B cell (primary cell): ENCODE measurements around the gene RRP1. TPM values are rescaled to one million over a fixed set of nuclear protein-coding genes. Genes with fewer than 3 reads are reported as not detected.

Experiments used
- ATAC-seq: fragments of 200-7000 bp; cut with Tn5 transposase; one replicate; pipeline ENCODE4 v1.10.0; 2021; ENCODE audit warnings: low read depth, mild to moderate bottlenecking, moderate number of reproducible peaks, moderate library complexity
- CTCF ChIA-PET: fragments of 350-600 bp; sonication (Branson Sonifier 250); formaldehyde crosslinking; loops from one replicate; lab custom pipeline; 2021; ENCODE audit warnings: antibody characterized with exemption, inconsistent platforms; lab: Charles Lee
- POLR2A ChIA-PET: fragments of 350-600 bp; sonication (Branson Sonifier 250); formaldehyde crosslinking; loops from one replicate; lab custom pipeline; 2021; ENCODE audit warnings: antibody characterized with exemption; lab: Charles Lee
- DNase-seq: peaks from one replicate; pipeline ENCODE4 v3.0.0; 2013
- H2AFZ ChIP-seq: 2 replicates; pipeline ENCODE4 v1.6.1; 2012; ENCODE audit warnings: mild to moderate bottlenecking, low read depth, low read length; ENCODE audit not compliant: insufficient read depth, poor library complexity, severe bottlenecking
- H3K27ac ChIP-seq, 2 donors: 1 replicate in 1 of 2; 2 replicates in 1 of 2; pipeline ENCODE4 v1.5.1; 2012 to 2013; ENCODE audit warnings: low read length in 2 of 2, mild to moderate bottlenecking in 2 of 2, moderate library complexity in 1 of 2
- H3K27me3 ChIP-seq, 4 experiments: fragments of 200-600 bp in 1 of 4; sonication (generic) in 1 of 4; replicated peaks in 1 of 4; 1 replicate in 2 of 4; 2 replicates in 2 of 4; pipeline versions ENCODE4 v1.6.1 to v1.7.0; 2013 to 2016; ENCODE audit warnings: low read length in 3 of 4, mild to moderate bottlenecking in 2 of 4, mixed read lengths in 1 of 4, moderate library complexity in 1 of 4; ENCODE audit not compliant: insufficient read depth in 4 of 4, control insufficient read depth in 3 of 4; ENCODE audit errors: control extremely low read depth in 1 of 4
- H3K36me3 ChIP-seq, 2 experiments: replicated peaks in 1 of 2; 1 replicate in 1 of 2; 2 replicates in 1 of 2; pipeline versions ENCODE4 v1.6.1 to v1.7.1; 2013; ENCODE audit warnings: low read length in 1 of 2; ENCODE audit not compliant: insufficient read depth in 2 of 2, control insufficient read depth in 1 of 2; ENCODE audit errors: control extremely low read depth in 1 of 2, extremely low read depth in 1 of 2
- H3K4me1 ChIP-seq, 2 donors: fragments of 200-600 bp in 1 of 2; sonication (generic) in 1 of 2; 1 replicate in 1 of 2; 2 replicates in 1 of 2; pipeline versions ENCODE4 v1.5.1 to v1.6.1; 2013 to 2017; ENCODE audit warnings: low read length in 2 of 2; ENCODE audit not compliant: control insufficient read depth in 2 of 2, insufficient read depth in 2 of 2
- H3K4me2 ChIP-seq: replicated peaks from 2 replicates; pipeline ENCODE3; 2012; ENCODE audit warnings: mild to moderate bottlenecking, low read depth, low read length; ENCODE audit not compliant: poor library complexity, severe bottlenecking
- H3K4me3 ChIP-seq, 5 experiments: fragments of 200-600 bp in 1 of 5; sonication (generic) in 1 of 5; 1 replicate in 3 of 5; 2 replicates in 2 of 5; pipeline versions ENCODE4 v1.5.1 to v1.7.0; 2011 to 2016; ENCODE audit warnings: low read length in 4 of 5, mild to moderate bottlenecking in 4 of 5, low read depth in 2 of 5, control low read depth in 1 of 5, moderate library complexity in 1 of 5; ENCODE audit not compliant: insufficient read depth in 1 of 5; ENCODE audit errors: control extremely low read depth in 1 of 5, extremely low read depth in 1 of 5
- H3K79me2 ChIP-seq: fragments of 200-600 bp; sonication (generic); one replicate; pipeline ENCODE4 v1.6.0; 2016; ENCODE audit warnings: low read length; ENCODE audit not compliant: control insufficient read depth, insufficient read depth
- H3K9ac ChIP-seq: fragments of 200-600 bp; sonication (generic); 2 replicates; pipeline ENCODE4 v1.6.1; 2017; ENCODE audit warnings: mild to moderate bottlenecking, low read length, moderate library complexity
- H3K9me3 ChIP-seq, 3 donors: one replicate each; pipeline versions ENCODE4 v1.6.1 to v1.7.1; 2013; ENCODE audit warnings: low read length in 2 of 3; ENCODE audit not compliant: control insufficient read depth in 2 of 3, insufficient read depth in 1 of 3; ENCODE audit errors: control extremely low read depth in 1 of 3
- H4K20me1 ChIP-seq: 2 replicates; pipeline ENCODE4 v1.6.0; 2012; ENCODE audit warnings: mild to moderate bottlenecking, low read length; ENCODE audit not compliant: insufficient read depth, control insufficient read depth, poor library complexity, severe bottlenecking
- H3K27ac Mint-ChIP-seq: one replicate; pipeline ENCODE4 v1.8.0; 2021; ENCODE audit warnings: mixed read lengths
- H3K27me3 Mint-ChIP-seq: one replicate; pipeline ENCODE4 v1.8.0; 2021; ENCODE audit warnings: mixed read lengths
- H3K4me1 Mint-ChIP-seq: one replicate; pipeline ENCODE4 v1.8.0; 2021; ENCODE audit warnings: mixed read lengths
- H3K4me3 Mint-ChIP-seq: one replicate; pipeline ENCODE4 v1.8.0; 2021; ENCODE audit warnings: mixed read lengths
- H3K9me3 Mint-ChIP-seq: one replicate; pipeline ENCODE4 v1.8.0; 2022; ENCODE audit warnings: mixed read lengths; ENCODE audit not compliant: insufficient read depth
- CTCF ChIP-seq: fragments of 200-600 bp; IDR thresholded peaks from one replicate; pipeline ENCODE4 v1.8.0; 2022; ENCODE audit warnings: antibody characterized with exemption, mild to moderate bottlenecking
- EZH2 ChIP-seq: IDR thresholded peaks from 2 replicates; pipeline ENCODE4 v1.6.1; 2012; ENCODE audit warnings: borderline replicate concordance, low read depth, mild to moderate bottlenecking, moderate library complexity, low read length; ENCODE audit not compliant: insufficient read depth, poor library complexity, severe bottlenecking
- WGBS: methylation state at CpG from one replicate; pipeline ENCODE4 v1.1.5; 2013; ENCODE audit warnings: missing lambda C conversion rate; ENCODE audit not compliant: insufficient coverage; 5-methylcytosine and 5-hydroxymethylcytosine counted together
- intact Hi-C: fragments of 100-400 bp; cut with micrococcal nuclease; formaldehyde crosslinking; loops from one replicate; pipeline ENCODE4 v1.10.0; 2022
- polyA plus RNA-seq: library from polyadenylated mRNA; depleted of rRNA; stranded (reverse); fragments of >200 nt; gene quantifications from 2 replicates; pipeline ENCODE4 v1.2.3, GENCODE V29; 2012
- total RNA-seq, 2 donors: library from RNA; stranded (reverse); fragments of 120-200 nt in 1 of 2; gene quantifications; 1 replicate in 1 of 2; 2 replicates in 1 of 2; pipeline versions ENCODE4 v1.2.3 to v1.2.4, GENCODE V29; 2013 to 2022

Gene RRP1
- total and polyA plus RNA-seq, 2 donors (not counting 1 experiment from before 2014, with no cell fraction given), result 9.6 to 27.8 TPM

GRCh38 chr21:43767984-43768867 is 21.2 kb upstream of the RRP1 start:
- no peak overlapping the region for H3K27ac ChIP-seq
- H3K27me3 Mint-ChIP-seq, result peaks cover 7% of the 10 kb centered on the region
- no peaks in the 10 kb centered on the region for H3K27me3 ChIP-seq
- no peak overlapping the region for H3K4me3 ChIP-seq
- peaks cover 9% of the 10 kb centered on the region for H3K4me1 Mint-ChIP-seq
- no peaks in the 10 kb centered on the region for H3K9me3 Mint-ChIP-seq
- ChIA-PET POLR2A (no interaction called here), CTCF (no interaction called here)
- no peaks in the 10 kb centered on the region for H4K20me1 ChIP-seq
- H2AFZ ChIP-seq, result no peak overlapping the region
- H3K79me2 ChIP-seq, result no peaks in the 10 kb centered on the region
- no peak overlapping the region for H3K27ac Mint-ChIP-seq
- ATAC-seq, result no peak
- no peaks in the 10 kb centered on the region for H3K4me1 ChIP-seq
- intact Hi-C loops, result no loop called here
- H3K4me2 ChIP-seq, result no peak overlapping the region
- no peak overlapping the region for H3K9ac ChIP-seq
- TF ChIP-seq CTCF, result no peak
- no peak for TF ChIP-seq EZH2
- H3K36me3 ChIP-seq, result peaks cover 0 to 2% of the 10 kb centered on the region in 2 experiments
- DNase-seq, result no peak
- H3K9me3 ChIP-seq, result peaks cover 0 to 6% (median 0%) of the 10 kb centered on the region in 3 donors
- H3K4me3 Mint-ChIP-seq, result no peak overlapping the region
- WGBS, result 74% methylated on average over 33 of the region's 34 CpGs

- H3K36me3 ChIP-seq, result peaks cover 0 to 7% of the 10 kb centered on the region in 2 experiments
- H3K9me3 ChIP-seq, result peaks cover 0 to 6% (median 0%) of the 10 kb centered on the region in 3 donors
- no peak overlapping the region for H3K27ac Mint-ChIP-seq
- ChIA-PET POLR2A (no interaction called here), CTCF (no interaction called here)
- H3K4me3 Mint-ChIP-seq, result no peak overlapping the region
- intact Hi-C loops, result no loop called here
- no peak overlapping the region for H3K9ac ChIP-seq
- no peak for ATAC-seq
- peaks cover 7% of the 10 kb centered on the region for H3K27me3 Mint-ChIP-seq
- no peaks in the 10 kb centered on the region for H4K20me1 ChIP-seq
- DNase-seq, result no peak
- H3K4me1 ChIP-seq, result no peaks in the 10 kb centered on the region
- no peaks in the 10 kb centered on the region for H3K9me3 Mint-ChIP-seq
- no peak overlapping the region for H3K27ac ChIP-seq
- H3K79me2 ChIP-seq, result no peaks in the 10 kb centered on the region
- no peak overlapping the region for H3K4me3 ChIP-seq
- TF ChIP-seq CTCF (no peak), EZH2 (no peak)
- no peak overlapping the region for H2AFZ ChIP-seq
- no peak overlapping the region for H3K4me2 ChIP-seq
- WGBS, result 86% methylated on average over 5 of the region's 8 CpGs
- no peaks in the 10 kb centered on the region for H3K27me3 ChIP-seq
- peaks cover 9% of the 10 kb centered on the region for H3K4me1 Mint-ChIP-seq
These were observed 20.6 kb upstream of the RRP1 start for GRCh38 chr21:43768868-43769167.
